ENCODE measurements around the gene RAB23.

- TF ChIP-seq CTCF (IDR thresholded peaks at IDR 0.05) (no peak), POLR2A (IDR thresholded peaks at IDR 0.05) (no peak)
Measured at GRCh38 chr6:57250348-57250747, 28.2 kb upstream of the RAB23 start.
